ENCODE results near the gene CYFIP2. TPM values are rescaled to one million over a fixed set of nuclear protein-coding genes. Genes with fewer than 3 reads are reported as not detected.

The CYFIP2 gene
- total and polyA plus RNA-seq, 2 donors (not counting 1 experiment from before 2014, with no cell fraction given): 5.0 to 27.6 TPM

DNA sequence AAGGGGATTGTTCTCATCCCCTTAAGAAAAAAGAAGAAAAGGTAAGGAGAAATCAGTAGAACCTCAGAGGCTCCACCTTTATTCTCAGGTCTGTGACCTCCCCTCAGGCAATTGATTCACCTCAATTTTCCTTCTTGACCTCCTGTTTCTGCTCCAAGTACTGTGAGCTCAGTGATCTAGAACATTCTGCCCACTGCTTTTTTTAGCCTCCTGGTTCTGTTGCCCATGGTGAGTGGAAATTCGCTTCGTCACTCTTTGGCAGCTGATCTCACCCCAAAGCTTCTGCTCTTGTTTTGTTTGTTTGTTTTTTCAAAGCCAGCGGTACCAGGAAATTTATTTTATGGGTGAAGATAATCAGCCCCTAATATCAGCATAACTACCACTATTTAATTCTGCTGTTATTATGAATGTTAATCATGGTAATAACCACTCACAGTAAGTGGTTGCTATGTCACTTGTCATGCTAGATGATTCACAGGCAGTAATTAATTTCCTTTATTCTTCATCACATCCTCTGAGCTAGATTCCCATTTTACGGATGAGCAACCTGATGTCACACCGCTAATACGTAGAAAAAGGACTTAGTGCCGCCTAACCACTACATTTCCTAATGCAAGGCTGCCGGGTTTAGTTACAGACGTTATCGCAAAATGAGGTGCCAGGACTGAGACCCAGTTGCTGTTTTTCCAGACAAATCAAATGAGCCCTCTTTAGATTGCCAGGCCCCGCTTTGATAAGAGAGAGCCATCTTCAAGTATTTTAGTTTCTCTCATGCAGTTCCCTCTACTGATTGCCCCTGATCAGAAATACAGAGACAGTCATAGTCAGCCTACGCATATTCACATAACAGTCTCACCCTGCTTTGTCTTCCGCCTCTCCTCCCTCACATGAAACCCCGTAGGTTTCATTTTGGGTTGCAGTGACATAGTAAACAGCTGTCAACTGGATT lies 78.2 kb downstream of the CYFIP2 start:
- H3K9ac ChIP-seq (ENCODE audit: insufficient read depth, low read length): no peak overlapping the region
- no peaks in the 10 kb centered on the region for H4K20me1 ChIP-seq (ENCODE audit: control insufficient read depth, extremely low read depth, insufficient read depth, low read length)
- no peak overlapping the region for H3K4me2 ChIP-seq (ENCODE audit: extremely low read depth, insufficient read depth, low read length)
- TF ChIP-seq CTCF (conservative IDR thresholded peaks at IDR 0.05 in 1 of 2, IDR thresholded peaks at IDR 0.05 in 1 of 2; ENCODE audit: low read depth in 1 of 2, low read length in 2 of 2) (no peak), EZH2 (IDR thresholded peaks at IDR 0.05; ENCODE audit: low read length, missing control alignments) (no peak)
- H3K27ac ChIP-seq (ENCODE audit: insufficient read depth, low read length): no peak overlapping the region
- H3K36me3 ChIP-seq (ENCODE audit: control insufficient read depth, insufficient read depth, low read length): no peaks in the 10 kb centered on the region
- no peaks in the 10 kb centered on the region for H3K79me2 ChIP-seq (ENCODE audit: control insufficient read depth, insufficient read depth, low read length)
- no peak overlapping the region for H3K4me3 ChIP-seq (replicated peaks in 1 of 4; ENCODE audit: control extremely low read depth in 1 of 4, insufficient read depth in 1 of 4, low read depth in 3 of 4, low read length in 4 of 4)
- H3K4me1 ChIP-seq (ENCODE audit: control insufficient read depth, extremely low read depth, insufficient read depth, low read length): no peaks in the 10 kb centered on the region
- H3K27me3 ChIP-seq (ENCODE audit: control insufficient read depth, insufficient read depth, low read length): no peaks in the 10 kb centered on the region
- DNase-seq (ENCODE audit: low read depth in 2 of 2): no peak
- H2AFZ ChIP-seq (ENCODE audit: low read length): no peak overlapping the region
- no peaks in the 10 kb centered on the region for H3K9me3 ChIP-seq (ENCODE audit: control insufficient read depth, insufficient read depth, low read depth, low read length)

- TF ChIP-seq EZH2 (IDR thresholded peaks at IDR 0.05; ENCODE audit: low read length, missing control alignments): no peak
- no peak for TF ChIP-seq CTCF (conservative IDR thresholded peaks at IDR 0.05 in 1 of 2, IDR thresholded peaks at IDR 0.05 in 1 of 2; ENCODE audit: low read depth in 1 of 2, low read length in 2 of 2)
- no peak overlapping the region for H3K9ac ChIP-seq (ENCODE audit: insufficient read depth, low read length)
- no peak overlapping the region for H3K4me3 ChIP-seq (replicated peaks in 1 of 4; ENCODE audit: control extremely low read depth in 1 of 4, insufficient read depth in 1 of 4, low read depth in 3 of 4, low read length in 4 of 4)
- no peak overlapping the region for H3K27ac ChIP-seq (ENCODE audit: insufficient read depth, low read length)
- no peak for DNase-seq (ENCODE audit: low read depth in 2 of 2)
- no peaks in the 10 kb centered on the region for H4K20me1 ChIP-seq (ENCODE audit: control insufficient read depth, extremely low read depth, insufficient read depth, low read length)
- H3K9me3 ChIP-seq (ENCODE audit: control insufficient read depth, insufficient read depth, low read depth, low read length): no peaks in the 10 kb centered on the region
- no peak overlapping the region for H3K4me2 ChIP-seq (ENCODE audit: extremely low read depth, insufficient read depth, low read length)
- no peaks in the 10 kb centered on the region for H3K79me2 ChIP-seq (ENCODE audit: control insufficient read depth, insufficient read depth, low read length)
- H3K27me3 ChIP-seq (ENCODE audit: control insufficient read depth, insufficient read depth, low read length): no peaks in the 10 kb centered on the region
- no peak overlapping the region for H2AFZ ChIP-seq (ENCODE audit: low read length)
- H3K36me3 ChIP-seq (ENCODE audit: control insufficient read depth, insufficient read depth, low read length): no peaks in the 10 kb centered on the region
- no peaks in the 10 kb centered on the region for H3K4me1 ChIP-seq (ENCODE audit: control insufficient read depth, extremely low read depth, insufficient read depth, low read length)
Observed at GRCh38 chr5:157345067-157345466, 79.1 kb downstream of the CYFIP2 start.

DNA sequence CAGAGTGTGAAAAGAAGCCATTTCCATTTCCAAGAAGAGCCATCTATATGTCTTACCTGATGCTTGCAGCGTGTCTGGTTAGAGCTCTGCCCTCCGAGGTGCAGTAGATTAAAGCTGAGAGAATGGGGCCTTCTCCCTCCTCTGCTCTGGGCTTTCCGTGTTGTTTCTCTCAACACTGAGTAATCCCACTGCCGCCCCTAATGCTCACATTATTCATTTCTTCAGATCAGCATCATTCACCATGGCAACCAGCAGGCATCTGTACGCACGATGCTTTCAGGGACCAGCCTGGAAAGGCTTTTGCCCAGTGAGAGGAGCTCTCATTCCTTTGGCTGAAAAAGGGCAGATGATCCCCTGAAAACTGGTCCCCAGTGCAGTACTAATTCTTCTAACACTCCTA lies 79.6 kb downstream of the CYFIP2 start:
- H3K4me2 ChIP-seq (ENCODE audit: extremely low read depth, insufficient read depth, low read length): no peak overlapping the region
- no peaks in the 10 kb centered on the region for H3K36me3 ChIP-seq (ENCODE audit: control insufficient read depth, insufficient read depth, low read length)
- no peak overlapping the region for H3K27ac ChIP-seq (ENCODE audit: insufficient read depth, low read length)
- H2AFZ ChIP-seq (ENCODE audit: low read length): no peak overlapping the region
- TF ChIP-seq CTCF (conservative IDR thresholded peaks at IDR 0.05 in 1 of 2, IDR thresholded peaks at IDR 0.05 in 1 of 2; ENCODE audit: low read depth in 1 of 2, low read length in 2 of 2) (no peak), EZH2 (IDR thresholded peaks at IDR 0.05; ENCODE audit: low read length, missing control alignments) (no peak)
- no peaks in the 10 kb centered on the region for H3K79me2 ChIP-seq (ENCODE audit: control insufficient read depth, insufficient read depth, low read length)
- no peaks in the 10 kb centered on the region for H4K20me1 ChIP-seq (ENCODE audit: control insufficient read depth, extremely low read depth, insufficient read depth, low read length)
- no peak for DNase-seq (ENCODE audit: low read depth in 2 of 2)
- H3K27me3 ChIP-seq (ENCODE audit: control insufficient read depth, insufficient read depth, low read length): no peaks in the 10 kb centered on the region
- H3K4me1 ChIP-seq (ENCODE audit: control insufficient read depth, extremely low read depth, insufficient read depth, low read length): no peaks in the 10 kb centered on the region
- H3K9ac ChIP-seq (ENCODE audit: insufficient read depth, low read length): no peak overlapping the region
- no peak overlapping the region for H3K4me3 ChIP-seq (replicated peaks in 1 of 4; ENCODE audit: control extremely low read depth in 1 of 4, insufficient read depth in 1 of 4, low read depth in 3 of 4, low read length in 4 of 4)
- H3K9me3 ChIP-seq (ENCODE audit: control insufficient read depth, insufficient read depth, low read depth, low read length): no peaks in the 10 kb centered on the region

Measured in fibroblast of lung (primary cell).